GM08714 (cell line): ENCODE results near the gene ARHGAP6.

Source experiments
- H3K4me3 ChIP-seq: fragments of 200-500 bp; sonication (Bioruptor generic); 2 replicates; pipeline ENCODE4 v1.5.1; 2014; ENCODE audit warnings: mild to moderate bottlenecking, low read length, inconsistent platforms
- ZNF274 ChIP-seq: IDR thresholded peaks from 2 replicates; pipeline ENCODE4 v1.6.1; 2012; ENCODE audit warnings: mild to moderate bottlenecking, low read depth, low read length

ARHGAP6 gene

GRCh38 chrX:11416600-11416999 lies 249.1 kb downstream of the ARHGAP6 start:
- no peak for TF ChIP-seq ZNF274
- H3K4me3 ChIP-seq: no peak overlapping the region

DNA sequence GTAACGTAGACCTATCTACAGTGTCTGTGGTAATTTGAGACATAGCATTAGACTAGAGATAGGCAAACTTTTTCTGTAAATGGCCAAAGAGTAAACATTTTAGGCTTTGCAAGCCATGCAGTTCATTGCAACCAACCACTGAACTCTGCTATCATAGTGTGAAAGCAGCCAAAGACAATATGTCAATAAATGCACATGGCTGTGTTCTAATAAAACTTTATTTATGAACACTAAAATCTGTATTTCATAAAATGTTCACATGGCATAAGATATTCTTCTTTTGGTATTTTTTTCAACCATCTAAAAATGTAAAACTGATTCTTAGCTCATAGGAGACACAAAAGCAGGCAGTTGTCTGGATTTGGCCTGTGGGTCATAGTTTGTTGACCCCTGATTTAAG lies 251.6 kb downstream of the ARHGAP6 start:
- TF ChIP-seq ZNF274: no peak
- H3K4me3 ChIP-seq: no peak overlapping the region

DNA sequence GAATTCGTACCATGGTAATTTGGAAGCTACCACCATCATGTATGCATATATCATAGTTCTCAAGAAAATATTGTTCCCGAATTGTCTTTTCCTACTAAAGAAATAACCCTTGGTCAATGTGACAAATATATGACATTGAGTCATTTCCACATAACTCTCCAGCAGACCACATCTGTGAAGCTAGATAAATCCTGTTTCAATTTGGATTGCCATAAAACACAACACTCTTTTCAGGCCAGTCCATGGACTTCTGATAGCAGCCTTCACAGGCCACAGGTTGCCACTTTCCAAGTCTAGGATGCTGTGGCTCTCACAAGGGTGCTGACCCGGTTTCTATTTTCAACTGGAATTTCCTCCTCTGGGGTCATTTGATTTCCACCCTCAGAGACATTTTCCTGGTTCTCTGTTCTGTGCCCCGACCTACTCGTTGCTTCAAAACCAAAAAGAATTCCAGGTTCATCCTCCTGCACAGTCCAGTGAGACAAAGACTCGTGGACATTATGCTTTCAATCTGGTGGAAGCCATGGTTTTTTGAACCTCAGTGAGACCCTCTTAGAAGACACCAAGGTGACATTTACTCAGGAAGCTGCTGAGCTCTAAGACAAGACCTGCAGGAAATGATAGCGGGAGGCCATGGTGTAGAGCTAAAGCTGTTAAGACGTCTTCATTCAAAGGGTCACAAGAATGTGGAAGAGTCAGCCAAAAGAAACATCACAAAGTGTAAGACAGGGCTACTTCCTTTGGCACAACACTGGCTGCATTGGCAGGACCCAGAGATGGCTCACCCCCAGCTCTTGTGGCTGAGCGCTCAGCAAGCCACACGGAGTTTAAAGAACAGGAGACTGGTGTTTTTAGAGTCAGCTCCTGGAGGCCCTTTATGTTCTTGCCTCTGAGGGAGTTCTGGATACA lies 252.8 kb downstream of the ARHGAP6 start:
- TF ChIP-seq ZNF274: no peak
- no peak overlapping the region for H3K4me3 ChIP-seq

DNA sequence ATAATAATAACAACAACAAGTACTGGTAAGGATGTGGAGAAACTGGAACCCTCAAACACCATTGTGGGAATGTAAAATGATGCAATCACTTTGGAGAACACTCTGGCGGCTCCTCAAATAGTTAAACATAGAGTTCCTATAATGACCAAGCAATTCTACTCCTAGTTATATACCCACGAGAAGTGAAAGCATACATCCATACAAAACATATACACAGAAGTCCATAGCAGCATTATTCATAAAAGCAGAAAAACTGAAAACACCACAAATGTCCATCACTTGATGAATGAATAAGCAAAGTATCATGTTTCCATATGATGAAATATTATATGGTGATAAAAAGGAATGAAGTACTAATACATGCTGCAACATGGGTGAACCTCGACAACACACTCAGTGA lies 255.8 kb downstream of the ARHGAP6 start:
- no peak for TF ChIP-seq ZNF274
- H3K4me3 ChIP-seq: no peak overlapping the region

DNA sequence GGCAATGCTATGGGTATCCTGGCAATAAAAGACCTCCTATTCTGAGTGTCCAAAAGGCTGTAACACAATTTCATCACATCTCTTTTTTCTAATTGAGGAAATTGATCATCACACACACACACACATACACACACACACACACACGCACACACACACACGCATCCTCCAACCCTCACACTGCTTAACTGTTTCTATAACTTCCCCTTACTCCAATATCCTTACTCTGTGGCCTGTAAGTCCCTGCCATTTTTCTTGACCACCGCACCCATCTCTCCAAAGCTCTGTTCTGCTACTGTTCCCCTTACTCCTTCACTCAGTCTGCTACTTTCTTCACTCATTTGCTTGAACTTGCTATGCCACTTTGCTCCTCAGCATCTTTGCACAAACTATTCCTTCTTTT lies 256.9 kb downstream of the ARHGAP6 start:
- no peak overlapping the region for H3K4me3 ChIP-seq
- no peak for TF ChIP-seq ZNF274

DNA sequence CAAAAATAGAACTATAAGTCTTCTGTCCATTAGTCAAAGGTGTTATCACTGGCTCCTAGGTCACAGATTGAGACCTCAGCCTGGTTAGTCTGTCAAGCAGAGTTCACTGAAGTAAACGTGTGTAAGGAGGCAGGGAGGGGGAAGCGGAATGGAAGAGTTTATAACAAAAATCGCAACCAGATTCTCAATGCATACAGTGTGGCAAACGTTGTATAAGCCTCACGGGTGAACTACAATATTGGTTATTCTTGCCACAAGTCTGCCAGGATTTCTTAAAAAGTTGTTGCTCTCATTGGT lies 257.7 kb downstream of the ARHGAP6 start:
- no peak for TF ChIP-seq ZNF274
- no peak overlapping the region for H3K4me3 ChIP-seq

DNA sequence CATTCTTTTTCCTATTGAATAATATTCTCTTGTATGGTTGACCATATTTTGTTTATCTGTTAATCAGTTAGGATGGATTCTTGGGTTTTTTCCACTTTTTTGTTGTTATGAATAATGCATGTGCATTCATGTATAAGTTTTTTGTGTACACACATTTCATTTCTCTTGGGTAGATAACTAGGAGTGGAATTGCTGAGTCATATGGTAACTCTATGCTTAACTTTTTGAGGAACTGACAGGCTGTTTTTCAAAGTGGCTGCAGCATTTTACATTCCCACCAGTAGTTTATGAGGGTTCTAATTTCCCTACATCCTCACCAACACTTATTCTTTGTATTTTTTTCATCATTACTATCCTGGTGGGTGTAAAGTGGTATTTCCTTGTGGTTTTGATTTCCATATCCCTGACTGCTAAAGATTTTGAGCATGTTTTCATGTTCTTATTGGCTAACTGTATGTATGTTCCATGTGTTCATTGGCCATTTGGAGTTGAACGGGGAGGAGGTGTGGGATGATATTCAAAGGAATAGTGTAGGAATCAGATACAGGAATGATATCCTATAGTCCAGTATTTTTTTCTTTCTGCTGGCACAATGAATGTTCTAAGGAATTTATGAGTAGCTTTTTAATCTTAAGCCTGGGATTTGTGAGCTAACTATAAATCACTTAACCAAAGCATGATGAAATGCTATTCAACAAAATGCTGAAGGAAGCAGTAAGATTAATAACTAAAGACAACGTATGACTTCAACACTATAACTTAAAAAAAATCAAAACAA lies 258.2 kb downstream of the ARHGAP6 start:
- TF ChIP-seq ZNF274: no peak
- H3K4me3 ChIP-seq: no peak overlapping the region

DNA sequence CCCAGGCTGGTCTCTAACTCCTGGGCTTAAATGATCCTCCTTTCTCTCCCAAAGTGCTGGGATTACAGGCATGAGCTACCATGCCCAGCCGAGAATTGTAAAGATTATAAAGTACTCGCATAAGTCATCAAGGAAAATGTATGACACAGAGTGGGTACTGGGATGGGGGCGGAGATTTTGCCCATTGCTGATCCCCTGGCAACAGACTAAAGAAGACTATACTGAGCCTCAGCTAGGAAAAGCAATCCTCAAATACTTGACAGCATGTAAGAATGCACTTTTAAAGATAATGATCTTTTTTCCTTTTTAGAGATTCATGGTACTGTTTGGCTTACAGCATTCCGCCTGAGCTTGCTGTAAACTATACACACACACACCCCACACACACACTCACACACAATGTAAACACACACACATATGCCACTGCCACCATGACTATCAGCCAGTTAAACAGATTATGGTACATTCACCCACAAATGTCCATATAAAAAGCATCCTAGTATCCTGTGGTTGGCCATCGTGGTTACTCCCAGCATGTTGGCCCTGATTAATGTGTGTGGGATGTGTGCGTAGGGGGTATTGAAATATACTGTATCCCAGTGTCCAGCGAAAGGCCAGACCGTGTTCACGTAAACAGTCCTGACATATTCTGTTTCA lies 259.5 kb downstream of the ARHGAP6 start:
- TF ChIP-seq ZNF274: no peak
- no peak overlapping the region for H3K4me3 ChIP-seq

DNA sequence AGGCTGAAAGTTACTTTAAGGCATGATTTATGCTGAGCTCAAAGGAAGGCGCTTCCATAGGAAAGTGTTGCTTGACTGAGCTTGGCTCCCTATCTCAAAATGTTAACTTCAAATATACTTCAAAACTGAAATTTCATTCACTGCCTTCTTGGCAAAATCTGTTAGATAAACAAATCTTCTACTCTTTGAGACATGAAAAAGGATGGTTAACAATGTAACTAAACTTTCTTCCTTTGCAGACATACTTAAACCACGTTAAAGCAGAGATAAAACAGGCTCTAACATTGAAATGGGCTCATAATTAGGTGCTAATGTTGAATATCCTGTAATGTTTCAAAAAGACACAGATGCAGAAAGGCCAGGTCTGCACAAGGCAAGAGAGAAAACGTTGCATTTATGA lies 262.1 kb downstream of the ARHGAP6 start:
- TF ChIP-seq ZNF274: no peak

GRCh38 chrX:11401966-11402365 lies 263.8 kb downstream of the ARHGAP6 start:
- no peak for TF ChIP-seq ZNF274
- no peak overlapping the region for H3K4me3 ChIP-seq

More for the DNA sequence above, 262.1 kb downstream of the ARHGAP6 start:
- no peak overlapping the region for H3K4me3 ChIP-seq

- TF ChIP-seq ZNF274: no peak
- H3K4me3 ChIP-seq: no peak overlapping the region
Measured at GRCh38 chrX:11399489-11400094, 266.1 kb downstream of the ARHGAP6 start.

GRCh38 chrX:11398785-11399184 lies 266.9 kb downstream of the ARHGAP6 start:
- TF ChIP-seq ZNF274: no peak
- H3K4me3 ChIP-seq: no peak overlapping the region

GRCh38 chrX:11398139-11398538 lies 267.6 kb downstream of the ARHGAP6 start:
- no peak overlapping the region for H3K4me3 ChIP-seq
- TF ChIP-seq ZNF274: no peak

DNA sequence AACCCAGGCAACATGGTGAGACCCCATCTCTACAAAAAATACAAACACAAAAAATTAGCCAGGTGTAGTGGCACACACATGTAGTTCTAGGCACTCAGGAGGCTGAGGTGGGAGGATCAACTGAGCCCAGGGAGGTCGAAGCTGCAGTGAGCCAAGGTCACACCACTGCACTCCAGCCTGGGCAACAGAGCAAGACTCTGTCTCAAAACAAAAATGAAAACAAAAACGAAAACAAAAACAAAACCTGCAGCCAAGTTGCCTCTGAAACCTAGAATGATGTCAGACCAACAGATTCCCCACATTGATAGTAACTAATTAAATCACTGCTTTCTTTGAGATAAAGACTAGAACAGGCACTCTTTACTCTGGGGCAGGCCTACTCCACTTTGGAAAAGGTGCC lies 268.0 kb downstream of the ARHGAP6 start:
- TF ChIP-seq ZNF274: no peak
- no peak overlapping the region for H3K4me3 ChIP-seq
